PFSK-1 (cell line): ENCODE data around the gene ITPR3.

Source experiments
- POLR2AphosphoS5 ChIP-seq: IDR thresholded peaks from 2 replicates; pipeline ENCODE4 v1.6.1; 2012; ENCODE audit warnings: low read depth, mild to moderate bottlenecking, control low read depth, low read length, moderate library complexity
- TF ChIP-seq, protein P1 (sequence below), 2 experiments: IDR thresholded peaks; 2 replicates each; pipeline versions ENCODE4 v1.6.1 to v1.8.0; 2011 to 2012; ENCODE audit warnings: low read depth in 2 of 2, low read length in 2 of 2, control low read depth in 1 of 2, inconsistent platforms in 1 of 2, mild to moderate bottlenecking in 1 of 2, moderate library complexity in 1 of 2; ENCODE audit not compliant: insufficient read depth in 1 of 2

- TF ChIP-seq POLR2AphosphoS5: no peak
- TF ChIP-seq, protein P1, sequence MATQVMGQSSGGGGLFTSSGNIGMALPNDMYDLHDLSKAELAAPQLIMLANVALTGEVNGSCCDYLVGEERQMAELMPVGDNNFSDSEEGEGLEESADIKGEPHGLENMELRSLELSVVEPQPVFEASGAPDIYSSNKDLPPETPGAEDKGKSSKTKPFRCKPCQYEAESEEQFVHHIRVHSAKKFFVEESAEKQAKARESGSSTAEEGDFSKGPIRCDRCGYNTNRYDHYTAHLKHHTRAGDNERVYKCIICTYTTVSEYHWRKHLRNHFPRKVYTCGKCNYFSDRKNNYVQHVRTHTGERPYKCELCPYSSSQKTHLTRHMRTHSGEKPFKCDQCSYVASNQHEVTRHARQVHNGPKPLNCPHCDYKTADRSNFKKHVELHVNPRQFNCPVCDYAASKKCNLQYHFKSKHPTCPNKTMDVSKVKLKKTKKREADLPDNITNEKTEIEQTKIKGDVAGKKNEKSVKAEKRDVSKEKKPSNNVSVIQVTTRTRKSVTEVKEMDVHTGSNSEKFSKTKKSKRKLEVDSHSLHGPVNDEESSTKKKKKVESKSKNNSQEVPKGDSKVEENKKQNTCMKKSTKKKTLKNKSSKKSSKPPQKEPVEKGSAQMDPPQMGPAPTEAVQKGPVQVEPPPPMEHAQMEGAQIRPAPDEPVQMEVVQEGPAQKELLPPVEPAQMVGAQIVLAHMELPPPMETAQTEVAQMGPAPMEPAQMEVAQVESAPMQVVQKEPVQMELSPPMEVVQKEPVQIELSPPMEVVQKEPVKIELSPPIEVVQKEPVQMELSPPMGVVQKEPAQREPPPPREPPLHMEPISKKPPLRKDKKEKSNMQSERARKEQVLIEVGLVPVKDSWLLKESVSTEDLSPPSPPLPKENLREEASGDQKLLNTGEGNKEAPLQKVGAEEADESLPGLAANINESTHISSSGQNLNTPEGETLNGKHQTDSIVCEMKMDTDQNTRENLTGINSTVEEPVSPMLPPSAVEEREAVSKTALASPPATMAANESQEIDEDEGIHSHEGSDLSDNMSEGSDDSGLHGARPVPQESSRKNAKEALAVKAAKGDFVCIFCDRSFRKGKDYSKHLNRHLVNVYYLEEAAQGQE (IDR thresholded peaks at IDR 0.05; ENCODE audit: insufficient read depth in 1 of 2, low read depth in 2 of 2, low read length in 2 of 2): no peak
Measured at GRCh38 chr6:33695451-33695887, 74.3 kb downstream of the ITPR3 start.
